22Rv1 (cell line): ENCODE results near the gene KLHL14.

Experiments used
- ZFX ChIP-seq: fragments of 450-650 bp; IDR thresholded peaks from 2 replicates; pipeline ENCODE4 v1.6.1; 2017; ENCODE audit warnings: antibody characterized with exemption, borderline replicate concordance
- TF ChIP-seq, protein P1 (sequence below): fragments of 450-650 bp; IDR thresholded peaks from 2 replicates; pipeline ENCODE4 v1.5.1; 2017; ENCODE audit warnings: mild to moderate bottlenecking

- TF ChIP-seq, protein P1, sequence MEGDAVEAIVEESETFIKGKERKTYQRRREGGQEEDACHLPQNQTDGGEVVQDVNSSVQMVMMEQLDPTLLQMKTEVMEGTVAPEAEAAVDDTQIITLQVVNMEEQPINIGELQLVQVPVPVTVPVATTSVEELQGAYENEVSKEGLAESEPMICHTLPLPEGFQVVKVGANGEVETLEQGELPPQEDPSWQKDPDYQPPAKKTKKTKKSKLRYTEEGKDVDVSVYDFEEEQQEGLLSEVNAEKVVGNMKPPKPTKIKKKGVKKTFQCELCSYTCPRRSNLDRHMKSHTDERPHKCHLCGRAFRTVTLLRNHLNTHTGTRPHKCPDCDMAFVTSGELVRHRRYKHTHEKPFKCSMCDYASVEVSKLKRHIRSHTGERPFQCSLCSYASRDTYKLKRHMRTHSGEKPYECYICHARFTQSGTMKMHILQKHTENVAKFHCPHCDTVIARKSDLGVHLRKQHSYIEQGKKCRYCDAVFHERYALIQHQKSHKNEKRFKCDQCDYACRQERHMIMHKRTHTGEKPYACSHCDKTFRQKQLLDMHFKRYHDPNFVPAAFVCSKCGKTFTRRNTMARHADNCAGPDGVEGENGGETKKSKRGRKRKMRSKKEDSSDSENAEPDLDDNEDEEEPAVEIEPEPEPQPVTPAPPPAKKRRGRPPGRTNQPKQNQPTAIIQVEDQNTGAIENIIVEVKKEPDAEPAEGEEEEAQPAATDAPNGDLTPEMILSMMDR, result no peak
- TF ChIP-seq ZFX, result no peak
Observed at GRCh38 chr18:32763293-32763692, 9.5 kb downstream of the KLHL14 start.
